ENCODE data around the gene SUN5. TPM values are rescaled to one million over a fixed set of nuclear protein-coding genes. Genes with fewer than 3 reads are reported as not detected.

Gene SUN5
- total RNA-seq, 1 experiment from 2014 or later, result not detected

DNA sequence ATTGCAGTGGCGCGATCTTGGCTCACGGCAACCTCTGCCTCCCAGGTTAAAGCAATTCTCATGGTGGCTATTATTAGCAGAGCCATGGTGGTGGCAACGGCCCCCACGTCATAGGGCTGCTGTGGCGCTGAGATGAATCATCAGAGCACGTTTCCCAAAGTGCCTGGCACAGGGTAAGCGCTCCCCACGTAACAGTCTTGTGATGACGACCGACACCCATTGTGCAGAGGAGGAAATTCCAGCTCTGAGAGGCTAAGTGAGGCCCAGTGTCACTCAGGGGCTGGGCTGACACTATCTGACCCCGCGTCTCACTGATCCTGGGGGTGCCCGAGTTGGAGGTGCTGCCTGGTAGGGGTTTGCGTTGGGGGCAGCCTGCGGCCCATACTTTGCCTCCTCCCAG, 16.2 kb downstream of the SUN5 start:
- Mint-ChIP-seq H3K4me1 (0 out of 2 replicates have a peak, but pooled peaks cover 4% of the 10 kb centered on the region), H3K27ac (no peak overlapping the region), H3K9me3 (no peaks in the 10 kb centered on the region), H3K36me3 (no peaks in the 10 kb centered on the region), H3K4me3 (no peak overlapping the region), H3K27me3 (ENCODE audit: low read depth) (no peaks in the 10 kb centered on the region)
- TF ChIP-seq, protein P1, sequence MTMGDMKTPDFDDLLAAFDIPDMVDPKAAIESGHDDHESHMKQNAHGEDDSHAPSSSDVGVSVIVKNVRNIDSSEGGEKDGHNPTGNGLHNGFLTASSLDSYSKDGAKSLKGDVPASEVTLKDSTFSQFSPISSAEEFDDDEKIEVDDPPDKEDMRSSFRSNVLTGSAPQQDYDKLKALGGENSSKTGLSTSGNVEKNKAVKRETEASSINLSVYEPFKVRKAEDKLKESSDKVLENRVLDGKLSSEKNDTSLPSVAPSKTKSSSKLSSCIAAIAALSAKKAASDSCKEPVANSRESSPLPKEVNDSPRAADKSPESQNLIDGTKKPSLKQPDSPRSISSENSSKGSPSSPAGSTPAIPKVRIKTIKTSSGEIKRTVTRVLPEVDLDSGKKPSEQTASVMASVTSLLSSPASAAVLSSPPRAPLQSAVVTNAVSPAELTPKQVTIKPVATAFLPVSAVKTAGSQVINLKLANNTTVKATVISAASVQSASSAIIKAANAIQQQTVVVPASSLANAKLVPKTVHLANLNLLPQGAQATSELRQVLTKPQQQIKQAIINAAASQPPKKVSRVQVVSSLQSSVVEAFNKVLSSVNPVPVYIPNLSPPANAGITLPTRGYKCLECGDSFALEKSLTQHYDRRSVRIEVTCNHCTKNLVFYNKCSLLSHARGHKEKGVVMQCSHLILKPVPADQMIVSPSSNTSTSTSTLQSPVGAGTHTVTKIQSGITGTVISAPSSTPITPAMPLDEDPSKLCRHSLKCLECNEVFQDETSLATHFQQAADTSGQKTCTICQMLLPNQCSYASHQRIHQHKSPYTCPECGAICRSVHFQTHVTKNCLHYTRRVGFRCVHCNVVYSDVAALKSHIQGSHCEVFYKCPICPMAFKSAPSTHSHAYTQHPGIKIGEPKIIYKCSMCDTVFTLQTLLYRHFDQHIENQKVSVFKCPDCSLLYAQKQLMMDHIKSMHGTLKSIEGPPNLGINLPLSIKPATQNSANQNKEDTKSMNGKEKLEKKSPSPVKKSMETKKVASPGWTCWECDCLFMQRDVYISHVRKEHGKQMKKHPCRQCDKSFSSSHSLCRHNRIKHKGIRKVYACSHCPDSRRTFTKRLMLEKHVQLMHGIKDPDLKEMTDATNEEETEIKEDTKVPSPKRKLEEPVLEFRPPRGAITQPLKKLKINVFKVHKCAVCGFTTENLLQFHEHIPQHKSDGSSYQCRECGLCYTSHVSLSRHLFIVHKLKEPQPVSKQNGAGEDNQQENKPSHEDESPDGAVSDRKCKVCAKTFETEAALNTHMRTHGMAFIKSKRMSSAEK (CRISPR knock-in tag; IDR thresholded peaks at IDR 0.05; ENCODE audit: borderline replicate concordance), result no peak
- no peak for TF ChIP-seq ZNF121 (CRISPR knock-in tag; IDR thresholded peaks at IDR 0.05)
- TF ChIP-seq, protein P2, sequence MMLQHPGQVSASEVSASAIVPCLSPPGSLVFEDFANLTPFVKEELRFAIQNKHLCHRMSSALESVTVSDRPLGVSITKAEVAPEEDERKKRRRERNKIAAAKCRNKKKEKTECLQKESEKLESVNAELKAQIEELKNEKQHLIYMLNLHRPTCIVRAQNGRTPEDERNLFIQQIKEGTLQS (CRISPR knock-in tag; conservative IDR thresholded peaks at IDR 0.05), result no peak
- TF ChIP-seq TP53 (CRISPR knock-in tag; IDR thresholded peaks at IDR 0.05), result no peak
- TF ChIP-seq JUN (CRISPR knock-in tag; IDR thresholded peaks at IDR 0.05), result no peak
- no peak for TF ChIP-seq ZNF232 (CRISPR knock-in tag; IDR thresholded peaks at IDR 0.05)
- no peak for TF ChIP-seq ZNF138 (CRISPR knock-in tag; conservative IDR thresholded peaks at IDR 0.05)
- TF ChIP-seq, protein P3, sequence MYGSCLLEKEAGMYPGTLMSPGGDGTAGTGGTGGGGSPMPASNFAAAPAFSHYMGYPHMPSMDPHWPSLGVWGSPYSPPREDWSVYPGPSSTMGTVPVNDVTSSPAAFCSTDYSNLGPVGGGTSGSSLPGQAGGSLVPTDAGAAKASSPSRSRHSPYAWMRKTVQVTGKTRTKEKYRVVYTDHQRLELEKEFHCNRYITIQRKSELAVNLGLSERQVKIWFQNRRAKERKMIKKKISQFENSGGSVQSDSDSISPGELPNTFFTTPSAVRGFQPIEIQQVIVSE (CRISPR knock-in tag; IDR thresholded peaks at IDR 0.05; ENCODE audit: borderline replicate concordance), result no peak
- TF ChIP-seq, protein P4, sequence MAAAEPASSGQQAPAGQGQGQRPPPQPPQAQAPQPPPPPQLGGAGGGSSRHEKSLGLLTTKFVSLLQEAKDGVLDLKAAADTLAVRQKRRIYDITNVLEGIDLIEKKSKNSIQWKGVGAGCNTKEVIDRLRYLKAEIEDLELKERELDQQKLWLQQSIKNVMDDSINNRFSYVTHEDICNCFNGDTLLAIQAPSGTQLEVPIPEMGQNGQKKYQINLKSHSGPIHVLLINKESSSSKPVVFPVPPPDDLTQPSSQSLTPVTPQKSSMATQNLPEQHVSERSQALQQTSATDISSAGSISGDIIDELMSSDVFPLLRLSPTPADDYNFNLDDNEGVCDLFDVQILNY (CRISPR knock-in tag; IDR thresholded peaks at IDR 0.05), result no peak
- no peak for TF ChIP-seq RORB (CRISPR knock-in tag; IDR thresholded peaks at IDR 0.05)
- TF ChIP-seq, protein P5, sequence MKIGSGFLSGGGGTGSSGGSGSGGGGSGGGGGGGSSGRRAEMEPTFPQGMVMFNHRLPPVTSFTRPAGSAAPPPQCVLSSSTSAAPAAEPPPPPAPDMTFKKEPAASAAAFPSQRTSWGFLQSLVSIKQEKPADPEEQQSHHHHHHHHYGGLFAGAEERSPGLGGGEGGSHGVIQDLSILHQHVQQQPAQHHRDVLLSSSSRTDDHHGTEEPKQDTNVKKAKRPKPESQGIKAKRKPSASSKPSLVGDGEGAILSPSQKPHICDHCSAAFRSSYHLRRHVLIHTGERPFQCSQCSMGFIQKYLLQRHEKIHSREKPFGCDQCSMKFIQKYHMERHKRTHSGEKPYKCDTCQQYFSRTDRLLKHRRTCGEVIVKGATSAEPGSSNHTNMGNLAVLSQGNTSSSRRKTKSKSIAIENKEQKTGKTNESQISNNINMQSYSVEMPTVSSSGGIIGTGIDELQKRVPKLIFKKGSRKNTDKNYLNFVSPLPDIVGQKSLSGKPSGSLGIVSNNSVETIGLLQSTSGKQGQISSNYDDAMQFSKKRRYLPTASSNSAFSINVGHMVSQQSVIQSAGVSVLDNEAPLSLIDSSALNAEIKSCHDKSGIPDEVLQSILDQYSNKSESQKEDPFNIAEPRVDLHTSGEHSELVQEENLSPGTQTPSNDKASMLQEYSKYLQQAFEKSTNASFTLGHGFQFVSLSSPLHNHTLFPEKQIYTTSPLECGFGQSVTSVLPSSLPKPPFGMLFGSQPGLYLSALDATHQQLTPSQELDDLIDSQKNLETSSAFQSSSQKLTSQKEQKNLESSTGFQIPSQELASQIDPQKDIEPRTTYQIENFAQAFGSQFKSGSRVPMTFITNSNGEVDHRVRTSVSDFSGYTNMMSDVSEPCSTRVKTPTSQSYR (CRISPR knock-in tag; IDR thresholded peaks at IDR 0.05), result no peak
- TF ChIP-seq SMAD3 (CRISPR knock-in tag; IDR thresholded peaks at IDR 0.05; ENCODE audit: borderline replicate concordance), result no peak
- TF ChIP-seq, protein P6, sequence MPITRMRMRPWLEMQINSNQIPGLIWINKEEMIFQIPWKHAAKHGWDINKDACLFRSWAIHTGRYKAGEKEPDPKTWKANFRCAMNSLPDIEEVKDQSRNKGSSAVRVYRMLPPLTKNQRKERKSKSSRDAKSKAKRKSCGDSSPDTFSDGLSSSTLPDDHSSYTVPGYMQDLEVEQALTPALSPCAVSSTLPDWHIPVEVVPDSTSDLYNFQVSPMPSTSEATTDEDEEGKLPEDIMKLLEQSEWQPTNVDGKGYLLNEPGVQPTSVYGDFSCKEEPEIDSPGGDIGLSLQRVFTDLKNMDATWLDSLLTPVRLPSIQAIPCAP (CRISPR knock-in tag; IDR thresholded peaks at IDR 0.05), result no peak
- no peak for TF ChIP-seq NR1H2 (CRISPR knock-in tag; IDR thresholded peaks at IDR 0.05)
- TF ChIP-seq GRHL2 (CRISPR knock-in tag; IDR thresholded peaks at IDR 0.05; ENCODE audit: insufficient replicate concordance, severe bottlenecking), result no peak
- CTCF ChIA-PET, result interaction anchor here (0.9 kb wide), 1 partner anchor 10 kb away, joined by 4 read pairs; no protein-coding TSS in a partner anchor
- POLR2A ChIA-PET, result no interaction called here
- DNase-seq (ENCODE audit: low spot score), result no peak
- no peak for ATAC-seq
